ENCODE measurements around the gene L3MBTL2. TPM values are rescaled to one million over a fixed set of nuclear protein-coding genes. Genes with fewer than 3 reads are reported as not detected.
A peak's percentile ranks its signal among the peaks of the same experiment; 100 is the strongest.
"Not testable (repeated sequence)": the region's sequence is repeated elsewhere in the genome, so short reads cannot be mapped to it uniquely, and the experiment has no call there.

L3MBTL2 gene
- total RNA-seq, 1 donor from 2014 or later: 30.3 TPM

GRCh38 chr22:41177040-41177621 is 28.0 kb upstream of the L3MBTL2 start:
- TF ChIP-seq, protein P1, sequence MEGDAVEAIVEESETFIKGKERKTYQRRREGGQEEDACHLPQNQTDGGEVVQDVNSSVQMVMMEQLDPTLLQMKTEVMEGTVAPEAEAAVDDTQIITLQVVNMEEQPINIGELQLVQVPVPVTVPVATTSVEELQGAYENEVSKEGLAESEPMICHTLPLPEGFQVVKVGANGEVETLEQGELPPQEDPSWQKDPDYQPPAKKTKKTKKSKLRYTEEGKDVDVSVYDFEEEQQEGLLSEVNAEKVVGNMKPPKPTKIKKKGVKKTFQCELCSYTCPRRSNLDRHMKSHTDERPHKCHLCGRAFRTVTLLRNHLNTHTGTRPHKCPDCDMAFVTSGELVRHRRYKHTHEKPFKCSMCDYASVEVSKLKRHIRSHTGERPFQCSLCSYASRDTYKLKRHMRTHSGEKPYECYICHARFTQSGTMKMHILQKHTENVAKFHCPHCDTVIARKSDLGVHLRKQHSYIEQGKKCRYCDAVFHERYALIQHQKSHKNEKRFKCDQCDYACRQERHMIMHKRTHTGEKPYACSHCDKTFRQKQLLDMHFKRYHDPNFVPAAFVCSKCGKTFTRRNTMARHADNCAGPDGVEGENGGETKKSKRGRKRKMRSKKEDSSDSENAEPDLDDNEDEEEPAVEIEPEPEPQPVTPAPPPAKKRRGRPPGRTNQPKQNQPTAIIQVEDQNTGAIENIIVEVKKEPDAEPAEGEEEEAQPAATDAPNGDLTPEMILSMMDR (IDR thresholded peaks at IDR 0.05; ENCODE audit: unreplicated experiment): no peak
- H3K27me3 Mint-ChIP-seq: no peaks in the 10 kb centered on the region
- H3K36me3 Mint-ChIP-seq (ENCODE audit: insufficient read depth): peaks cover 39% of the 10 kb centered on the region
- H3K4me3 Mint-ChIP-seq (ENCODE audit: low read depth): no peak overlapping the region
- H3K4me1 Mint-ChIP-seq (ENCODE audit: low read depth): no peaks in the 10 kb centered on the region
- no peaks in the 10 kb centered on the region for H3K9me3 Mint-ChIP-seq (ENCODE audit: low read depth)
- no peak overlapping the region for H3K27ac Mint-ChIP-seq
- no peak for DNase-seq (ENCODE audit: low spot score, unreplicated experiment)

DNA sequence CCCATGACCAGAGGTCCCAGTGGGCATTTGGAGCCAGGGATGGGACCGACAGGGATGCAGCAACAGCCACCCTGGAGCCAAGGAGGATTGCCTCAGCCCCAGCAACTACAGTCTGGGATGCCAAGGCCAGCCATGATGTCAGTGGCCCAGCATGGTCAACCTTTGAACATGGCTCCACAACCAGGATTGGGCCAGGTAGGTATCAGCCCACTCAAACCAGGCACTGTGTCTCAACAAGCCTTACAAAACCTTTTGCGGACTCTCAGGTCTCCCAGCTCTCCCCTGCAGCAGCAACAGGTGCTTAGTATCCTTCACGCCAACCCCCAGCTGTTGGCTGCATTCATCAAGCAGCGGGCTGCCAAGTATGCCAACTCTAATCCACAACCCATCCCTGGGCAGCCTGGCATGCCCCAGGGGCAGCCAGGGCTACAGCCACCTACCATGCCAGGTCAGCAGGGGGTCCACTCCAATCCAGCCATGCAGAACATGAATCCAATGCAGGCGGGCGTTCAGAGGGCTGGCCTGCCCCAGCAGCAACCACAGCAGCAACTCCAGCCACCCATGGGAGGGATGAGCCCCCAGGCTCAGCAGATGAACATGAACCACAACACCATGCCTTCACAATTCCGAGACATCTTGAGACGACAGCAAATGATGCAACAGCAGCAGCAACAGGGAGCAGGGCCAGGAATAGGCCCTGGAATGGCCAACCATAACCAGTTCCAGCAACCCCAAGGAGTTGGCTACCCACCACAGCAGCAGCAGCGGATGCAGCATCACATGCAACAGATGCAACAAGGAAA is 27.3 kb upstream of the L3MBTL2 start:
- no peaks in the 10 kb centered on the region for H3K9me3 Mint-ChIP-seq (ENCODE audit: low read depth)
- peak overlapping the region; percentile 90 for H3K27ac Mint-ChIP-seq
- TF ChIP-seq, protein P1 (IDR thresholded peaks at IDR 0.05; ENCODE audit: unreplicated experiment): no peak
- H3K4me1 Mint-ChIP-seq (ENCODE audit: low read depth): no peaks in the 10 kb centered on the region
- DNase-seq (ENCODE audit: low spot score, unreplicated experiment): no peak
- H3K27me3 Mint-ChIP-seq: no peaks in the 10 kb centered on the region
- H3K36me3 Mint-ChIP-seq (ENCODE audit: insufficient read depth): peaks cover 36% of the 10 kb centered on the region
- no peak overlapping the region for H3K4me3 Mint-ChIP-seq (ENCODE audit: low read depth)

GRCh38 chr22:41178425-41178975 is 26.6 kb upstream of the L3MBTL2 start:
- H3K27ac Mint-ChIP-seq: peak overlapping the region; percentile 90
- H3K9me3 Mint-ChIP-seq (ENCODE audit: low read depth): no peaks in the 10 kb centered on the region
- no peak overlapping the region for H3K4me3 Mint-ChIP-seq (ENCODE audit: low read depth)
- H3K4me1 Mint-ChIP-seq (ENCODE audit: low read depth): no peaks in the 10 kb centered on the region
- peaks cover 30% of the 10 kb centered on the region for H3K36me3 Mint-ChIP-seq (ENCODE audit: insufficient read depth)
- no peak for DNase-seq (ENCODE audit: low spot score, unreplicated experiment)
- TF ChIP-seq, protein P1 (IDR thresholded peaks at IDR 0.05; ENCODE audit: unreplicated experiment): no peak
- no peaks in the 10 kb centered on the region for H3K27me3 Mint-ChIP-seq

- not testable (repeated sequence) for H3K27me3 Mint-ChIP-seq; H3K4me1 Mint-ChIP-seq (ENCODE audit: low read depth); H3K4me3 Mint-ChIP-seq (ENCODE audit: low read depth); H3K9me3 Mint-ChIP-seq (ENCODE audit: low read depth); DNase-seq (ENCODE audit: low spot score, unreplicated experiment)
- H3K36me3 Mint-ChIP-seq (ENCODE audit: insufficient read depth): peaks cover 29% of the 10 kb centered on the region
- peak overlapping the region; percentile 22 for H3K27ac Mint-ChIP-seq
These were observed 24.8 kb upstream of the L3MBTL2 start for GRCh38 chr22:41180362-41180761.

- Mint-ChIP-seq H3K4me3 (ENCODE audit: low read depth) (no peak overlapping the region), H3K27ac (no peak overlapping the region), H3K9me3 (ENCODE audit: low read depth) (no peaks in the 10 kb centered on the region), H3K27me3 (no peaks in the 10 kb centered on the region), H3K36me3 (ENCODE audit: insufficient read depth) (peaks cover 27% of the 10 kb centered on the region), H3K4me1 (ENCODE audit: low read depth) (no peaks in the 10 kb centered on the region)
- TF ChIP-seq, protein P1 (IDR thresholded peaks at IDR 0.05; ENCODE audit: unreplicated experiment): no peak
- DNase-seq (ENCODE audit: low spot score, unreplicated experiment): no peak
These were observed 24.2 kb upstream of the L3MBTL2 start for GRCh38 chr22:41180926-41181325.

Data from progenitor cell of endocrine pancreas (in vitro differentiated cells).